ENCODE measurements around the gene NR2F6.

The NR2F6 gene

GRCh38 chr19:17263712-17264640 lies 18.3 kb upstream of the NR2F6 start:
- DNase-seq (ENCODE audit: low spot score) = no peak

- no peak for DNase-seq (ENCODE audit: low spot score)
These were observed 16.8 kb upstream of the NR2F6 start for GRCh38 chr19:17262557-17262956.

GRCh38 chr19:17260842-17261325 lies 15.2 kb upstream of the NR2F6 start:
- peak; percentile 46 for DNase-seq (ENCODE audit: low spot score)

- DNase-seq (ENCODE audit: low spot score) = no peak
These were observed 14.2 kb upstream of the NR2F6 start for GRCh38 chr19:17259934-17260333.

- DNase-seq (ENCODE audit: low spot score) = no peak
These were observed 13.5 kb upstream of the NR2F6 start for GRCh38 chr19:17259118-17259780.

- DNase-seq (ENCODE audit: low spot score) = no peak
These were observed 10.4 kb upstream of the NR2F6 start for GRCh38 chr19:17256130-17256529.

GRCh38 chr19:17255150-17255621 lies 9.5 kb upstream of the NR2F6 start:
- DNase-seq (ENCODE audit: low spot score) = no peak

- no peak for DNase-seq (ENCODE audit: low spot score)
These were observed 8.9 kb upstream of the NR2F6 start for GRCh38 chr19:17254636-17255035.

- no peak for DNase-seq (ENCODE audit: low spot score)
These were observed 4.3 kb upstream of the NR2F6 start for GRCh38 chr19:17249887-17250548.

GRCh38 chr19:17248011-17248776 lies 2.5 kb upstream of the NR2F6 start:
- DNase-seq (ENCODE audit: low spot score) = no peak

- DNase-seq (ENCODE audit: low spot score) = no peak
These were observed 1.1 kb upstream of the NR2F6 start for GRCh38 chr19:17246681-17247425.

- no peak for DNase-seq (ENCODE audit: low spot score)
These were observed 843 bp downstream of the NR2F6 start for GRCh38 chr19:17244618-17245534.

GRCh38 chr19:17243830-17244617 lies 1.7 kb downstream of the NR2F6 start:
- no peak for DNase-seq (ENCODE audit: low spot score)

GRCh38 chr19:17243211-17243829 lies 2.4 kb downstream of the NR2F6 start:
- DNase-seq (ENCODE audit: low spot score) = no peak

GRCh38 chr19:17242431-17243208 lies 3.1 kb downstream of the NR2F6 start:
- no peak for DNase-seq (ENCODE audit: low spot score)

- no peak for DNase-seq (ENCODE audit: low spot score)
These were observed 4.8 kb downstream of the NR2F6 start for GRCh38 chr19:17240826-17241399.

GRCh38 chr19:17240062-17240752 lies 5.5 kb downstream of the NR2F6 start:
- DNase-seq (ENCODE audit: low spot score) = no peak
